SJSA1 (cell line): Measurements from ENCODE around the gene DDIAS. TPM values are rescaled to one million over a fixed set of nuclear protein-coding genes. Genes with fewer than 3 reads are reported as not detected.
A peak's percentile ranks its signal among the peaks of the same experiment; 100 is the strongest.
"Not testable (repeated sequence)": the region's sequence is repeated elsewhere in the genome, so short reads cannot be mapped to it uniquely, and the experiment has no call there.

Experiments used
- DNase-seq, 2 experiments: peaks; one replicate each; pipeline ENCODE4 v3.0.0-alpha.2; 2015 to 2020; ENCODE audit warnings: low spot score in 2 of 2, low read depth in 1 of 2
- H3K27ac ChIP-seq: fragments of 250-450 bp; sonication (Bioruptor Pico); 2 replicates; pipeline ENCODE4 v1.5.1; 2020; ENCODE audit warnings: mild to moderate bottlenecking, moderate library complexity
- H3K27me3 ChIP-seq: fragments of 250-450 bp; sonication (Bioruptor Pico); replicated peaks from 2 replicates; pipeline ENCODE4 v1.5.1; 2020; ENCODE audit warnings: mild to moderate bottlenecking, moderate library complexity
- H3K36me3 ChIP-seq: fragments of 250-450 bp; sonication (Bioruptor Pico); 2 replicates; pipeline ENCODE4 v1.5.1; 2020; ENCODE audit warnings: mild to moderate bottlenecking
- H3K4me1 ChIP-seq: fragments of 250-450 bp; sonication (Bioruptor Pico); replicated peaks from 2 replicates; pipeline ENCODE4 v1.6.1; 2021; ENCODE audit warnings: mild to moderate bottlenecking
- H3K4me3 ChIP-seq: fragments of 250-450 bp; sonication (Bioruptor Pico); 2 replicates; pipeline ENCODE4 v1.5.1; 2020; ENCODE audit warnings: mild to moderate bottlenecking
- H3K9me3 ChIP-seq: fragments of 250-450 bp; sonication (Bioruptor Pico); replicated peaks from 2 replicates; pipeline ENCODE4 v1.5.1; 2020; ENCODE audit warnings: mild to moderate bottlenecking
- total RNA-seq: library from RNA; depleted of rRNA; stranded (reverse); fragments of >200 nt; shearing (Covaris generic); gene quantifications from 2 replicates; pipeline ENCODE4 v1.2.3, GENCODE V29; 2014

The DDIAS gene
- total RNA-seq, 1 experiment from 2014 or later = 10.3 TPM

- not testable (repeated sequence) for H3K4me3 ChIP-seq, H3K36me3 ChIP-seq, H3K9me3 ChIP-seq, H3K27me3 ChIP-seq, H3K27ac ChIP-seq, H3K4me1 ChIP-seq
- DNase-seq = peak in 1 of 2 experiments; percentile 1
These were observed 21.0 kb downstream of the DDIAS start for GRCh38 chr11:82922396-82923173.

- Histone ChIP-seq H3K9me3 (no peaks in the 10 kb centered on the region), H3K36me3 (no peaks in the 10 kb centered on the region), H3K4me1 (peaks cover 8% of the 10 kb centered on the region), H3K27me3 (no peaks in the 10 kb centered on the region), H3K27ac (no peak overlapping the region), H3K4me3 (no peak overlapping the region)
- no peak for DNase-seq
These were observed 23.1 kb downstream of the DDIAS start for GRCh38 chr11:82924522-82925224.

- H3K9me3 ChIP-seq = no peaks in the 10 kb centered on the region
- no peaks in the 10 kb centered on the region for H3K36me3 ChIP-seq
- no peak overlapping the region for H3K27ac ChIP-seq
- H3K27me3 ChIP-seq = no peaks in the 10 kb centered on the region
- DNase-seq = peak in 1 of 2 experiments; percentile 32
- H3K4me1 ChIP-seq = peaks cover 7% of the 10 kb centered on the region
- H3K4me3 ChIP-seq = no peak overlapping the region
These were observed 25.8 kb downstream of the DDIAS start for GRCh38 chr11:82927264-82927880.

- Histone ChIP-seq H3K27ac (no peak overlapping the region), H3K4me3 (no peak overlapping the region), H3K9me3 (no peaks in the 10 kb centered on the region), H3K36me3 (no peaks in the 10 kb centered on the region), H3K27me3 (no peaks in the 10 kb centered on the region), H3K4me1 (no peaks in the 10 kb centered on the region)
- DNase-seq = no peak
These were observed 27.6 kb downstream of the DDIAS start for GRCh38 chr11:82929121-82929520.

- H3K27ac ChIP-seq = no peak overlapping the region
- no peaks in the 10 kb centered on the region for H3K4me1 ChIP-seq
- H3K36me3 ChIP-seq = no peaks in the 10 kb centered on the region
- DNase-seq = no peak
- H3K27me3 ChIP-seq = no peaks in the 10 kb centered on the region
- H3K9me3 ChIP-seq = no peaks in the 10 kb centered on the region
- no peak overlapping the region for H3K4me3 ChIP-seq
These were observed 28.7 kb downstream of the DDIAS start for GRCh38 chr11:82930229-82930628.

- no peak for DNase-seq
- no peak overlapping the region for H3K27ac ChIP-seq
- H3K9me3 ChIP-seq = no peaks in the 10 kb centered on the region
- no peaks in the 10 kb centered on the region for H3K27me3 ChIP-seq
- H3K4me3 ChIP-seq = no peak overlapping the region
- no peaks in the 10 kb centered on the region for H3K4me1 ChIP-seq
- no peaks in the 10 kb centered on the region for H3K36me3 ChIP-seq
These were observed 29.2 kb downstream of the DDIAS start for GRCh38 chr11:82930734-82931133.

GRCh38 chr11:82932564-82932963 lies 31.0 kb downstream of the DDIAS start:
- Histone ChIP-seq H3K9me3 (no peaks in the 10 kb centered on the region), H3K4me3 (no peak overlapping the region), H3K4me1 (no peaks in the 10 kb centered on the region), H3K36me3 (no peaks in the 10 kb centered on the region), H3K27me3 (no peaks in the 10 kb centered on the region), H3K27ac (no peak overlapping the region)
- DNase-seq = no peak

GRCh38 chr11:82936261-82936660 lies 34.7 kb downstream of the DDIAS start:
- Histone ChIP-seq H3K27ac (no peak overlapping the region), H3K4me3 (no peak overlapping the region), H3K4me1 (no peaks in the 10 kb centered on the region), H3K36me3 (no peaks in the 10 kb centered on the region), H3K9me3 (no peaks in the 10 kb centered on the region), H3K27me3 (no peaks in the 10 kb centered on the region)
- no peak for DNase-seq

GRCh38 chr11:82937554-82937953 lies 36.0 kb downstream of the DDIAS start:
- Histone ChIP-seq H3K36me3 (no peaks in the 10 kb centered on the region), H3K4me3 (no peak overlapping the region), H3K4me1 (no peaks in the 10 kb centered on the region), H3K27ac (no peak overlapping the region), H3K9me3 (no peaks in the 10 kb centered on the region), H3K27me3 (no peaks in the 10 kb centered on the region)
- no peak for DNase-seq

GRCh38 chr11:82939456-82939855 lies 37.9 kb downstream of the DDIAS start:
- Histone ChIP-seq H3K9me3 (no peaks in the 10 kb centered on the region), H3K36me3 (no peaks in the 10 kb centered on the region), H3K27ac (no peak overlapping the region), H3K4me1 (no peaks in the 10 kb centered on the region), H3K27me3 (no peaks in the 10 kb centered on the region), H3K4me3 (no peak overlapping the region)
- DNase-seq = no peak

- no peaks in the 10 kb centered on the region for H3K36me3 ChIP-seq
- H3K9me3 ChIP-seq = no peaks in the 10 kb centered on the region
- H3K4me3 ChIP-seq = no peak overlapping the region
- H3K4me1 ChIP-seq = no peaks in the 10 kb centered on the region
- H3K27ac ChIP-seq = no peak overlapping the region
- no peak for DNase-seq
- no peaks in the 10 kb centered on the region for H3K27me3 ChIP-seq
These were observed 40.8 kb downstream of the DDIAS start for GRCh38 chr11:82942376-82942775.

GRCh38 chr11:82943430-82943829 lies 41.9 kb downstream of the DDIAS start:
- H3K9me3 ChIP-seq, H3K4me1 ChIP-seq, DNase-seq, H3K4me3 ChIP-seq, H3K27ac ChIP-seq, H3K36me3 ChIP-seq, H3K27me3 ChIP-seq: not testable (repeated sequence)

- H3K36me3 ChIP-seq = no peaks in the 10 kb centered on the region
- no peaks in the 10 kb centered on the region for H3K27me3 ChIP-seq
- H3K4me3 ChIP-seq = no peak overlapping the region
- no peak for DNase-seq
- no peaks in the 10 kb centered on the region for H3K9me3 ChIP-seq
- no peak overlapping the region for H3K27ac ChIP-seq
- no peaks in the 10 kb centered on the region for H3K4me1 ChIP-seq
These were observed 42.7 kb downstream of the DDIAS start for GRCh38 chr11:82944198-82944597.

GRCh38 chr11:82945041-82945440 lies 43.5 kb downstream of the DDIAS start:
- not testable (repeated sequence) for H3K27me3 ChIP-seq, H3K36me3 ChIP-seq, H3K9me3 ChIP-seq, H3K27ac ChIP-seq, H3K4me3 ChIP-seq, DNase-seq, H3K4me1 ChIP-seq
